T-cell (primary cell): ENCODE measurements around the gene PHF20. TPM values are rescaled to one million over a fixed set of nuclear protein-coding genes. Genes with fewer than 3 reads are reported as not detected.

ENCODE experiments used
- ATAC-seq, 4 experiments: fragments of 200-7000 bp in 3 of 4; fragments of 150-1000 bp in 1 of 4; cut with Tn5 transposase; replicated peaks in 1 of 4; 1 replicate in 3 of 4; 2 replicates in 1 of 4; pipeline ENCODE4 v1.10.0; 2021; ENCODE audit warnings: moderate library complexity in 3 of 4, mild to moderate bottlenecking in 2 of 4, moderate number of reproducible peaks in 1 of 4
- CTCF ChIA-PET, 2 donors: fragments of 300-600 bp; sonication (Branson Sonifier 250); formaldehyde crosslinking; loops; one replicate each; lab custom pipeline; 2022; ENCODE audit warnings: antibody characterized with exemption in 2 of 2; lab: Charles Lee
- POLR2A ChIA-PET, 2 donors: fragments of 300-600 bp; sonication (Branson Sonifier 250); formaldehyde crosslinking; loops; one replicate each; lab custom pipeline; 2022; ENCODE audit warnings: antibody characterized with exemption in 2 of 2; lab: Charles Lee
- DNase-seq, 35 experiments: peaks; one replicate each; pipeline versions ENCODE4 v3.0.0 to v3.0.0-alpha.2; 2013 to 2023
- H3K27ac ChIP-seq: one replicate; pipeline ENCODE4 v1.5.1; 2013; ENCODE audit warnings: low read length
- H3K27me3 ChIP-seq, 2 experiments: replicated peaks in 1 of 2; 1 replicate in 1 of 2; 2 replicates in 1 of 2; pipeline versions ENCODE4 v1.6.1 to v1.7.0; 2013; ENCODE audit warnings: low read length in 1 of 2, mixed read lengths in 1 of 2; ENCODE audit not compliant: control insufficient read depth in 2 of 2, insufficient read depth in 2 of 2; ENCODE audit errors: extremely low read depth in 1 of 2
- H3K36me3 ChIP-seq, 2 donors: 1 replicate in 1 of 2; 2 replicates in 1 of 2; pipeline versions ENCODE4 v1.6.1 to v1.7.0; 2013; ENCODE audit warnings: low read length in 1 of 2; ENCODE audit not compliant: control insufficient read depth in 2 of 2, insufficient read depth in 1 of 2; ENCODE audit errors: extremely low read depth in 1 of 2
- H3K4me1 ChIP-seq, 2 experiments: 1 replicate in 1 of 2; 2 replicates in 1 of 2; pipeline versions ENCODE4 v1.6.1 to v1.7.0; 2013; ENCODE audit warnings: low read length in 2 of 2, mixed read lengths in 1 of 2; ENCODE audit not compliant: insufficient read depth in 2 of 2, control insufficient read depth in 1 of 2; ENCODE audit errors: extremely low read depth in 1 of 2
- H3K4me3 ChIP-seq, 2 donors: 1 replicate in 1 of 2; 2 replicates in 1 of 2; pipeline versions ENCODE4 v1.5.1 to v1.7.0; 2013; ENCODE audit warnings: mild to moderate bottlenecking in 2 of 2, low read length in 1 of 2, moderate library complexity in 1 of 2; ENCODE audit not compliant: control insufficient read depth in 1 of 2; ENCODE audit errors: extremely low read depth in 1 of 2
- H3K9me3 ChIP-seq: 2 replicates; pipeline ENCODE4 v1.7.0; 2013
- H3K27ac Mint-ChIP-seq, 2 donors: one replicate each; pipeline ENCODE4 v1.8.0; 2020 to 2021; ENCODE audit warnings: mild to moderate bottlenecking in 2 of 2, mixed read lengths in 2 of 2
- H3K27me3 Mint-ChIP-seq, 2 donors: one replicate each; pipeline ENCODE4 v1.8.0; 2021 to 2022; ENCODE audit warnings: mixed read lengths in 2 of 2
- H3K36me3 Mint-ChIP-seq: one replicate; pipeline ENCODE4 v1.8.0; 2021; ENCODE audit warnings: mixed read lengths
- H3K4me1 Mint-ChIP-seq, 3 donors: one replicate each; pipeline ENCODE4 v1.8.0; 2020 to 2022; ENCODE audit warnings: mixed read lengths in 3 of 3, mild to moderate bottlenecking in 1 of 3
- H3K4me3 Mint-ChIP-seq, 3 donors: one replicate each; pipeline ENCODE4 v1.8.0; 2020 to 2022; ENCODE audit warnings: mild to moderate bottlenecking in 3 of 3, mixed read lengths in 3 of 3, moderate library complexity in 3 of 3
- H3K9me3 Mint-ChIP-seq, 3 donors: one replicate each; pipeline ENCODE4 v1.8.0; 2020 to 2022; ENCODE audit warnings: mixed read lengths in 3 of 3
- WGBS: methylation state at CpG from one replicate; pipeline ENCODE4 v1.1.5; 2013; ENCODE audit warnings: missing lambda C conversion rate; ENCODE audit not compliant: insufficient coverage; 5-methylcytosine and 5-hydroxymethylcytosine counted together
- total RNA-seq, 35 experiments: library from RNA in 6 of 35; stranded (reverse) in 6 of 35; fragments of 120-200 nt in 1 of 35; gene quantifications; one replicate each; pipeline versions ENCODE4 v1.2.1 to v1.2.4 and lab custom pipeline; 2013 to 2026

PHF20 gene
- total RNA-seq, 5 donors from 2014 or later (not counting 1 experiment from before 2014, with no cell fraction given) = 67.8 to 174 (median 68.9) TPM

- Histone ChIP-seq H3K27me3 (no peaks in the 10 kb centered on the region), H3K27ac (no peak overlapping the region), H3K4me1 (peaks cover 0 to 2% of the 10 kb centered on the region in 2 experiments), H3K4me3 (no peak overlapping the region), H3K9me3 (no peaks in the 10 kb centered on the region), H3K36me3 (peaks cover 9 to 46% of the 10 kb centered on the region in 2 donors)
- ATAC-seq (no peak), DNase-seq (no peak)
- peaks cover 54% of the 10 kb centered on the region for H3K36me3 Mint-ChIP-seq
- peaks cover 9 to 30% (median 24%) of the 10 kb centered on the region in 3 donors for H3K4me1 Mint-ChIP-seq
- H3K9me3 Mint-ChIP-seq = no peaks in the 10 kb centered on the region
- 40% methylated on average over 1 of the region's 1 CpG for WGBS
- ChIA-PET CTCF (no interaction called here), POLR2A (interaction anchor here in 1 of 2 donors (0.5 kb wide), 1 partner anchor 1170 kb away, joined by 3 read pairs; no protein-coding TSS in a partner anchor)
- peak overlapping the region in 1 of 2 donors; percentile 76 for H3K27ac Mint-ChIP-seq
- no peaks in the 10 kb centered on the region for H3K27me3 Mint-ChIP-seq
- no peak overlapping the region for H3K4me3 Mint-ChIP-seq
Observed at GRCh38 chr20:35909176-35909575, 137.4 kb downstream of the PHF20 start.

- CTCF ChIA-PET = interaction anchor here in 1 of 2 donors (0.6 kb wide), 1 partner anchor 800 kb away, joined by 3 read pairs; no protein-coding TSS in a partner anchor
- H3K4me3 Mint-ChIP-seq = no peak overlapping the region
- Histone ChIP-seq H3K27ac (no peak overlapping the region), H3K9me3 (no peaks in the 10 kb centered on the region), H3K4me1 (peaks cover 0 to 2% of the 10 kb centered on the region in 2 experiments), H3K36me3 (peaks cover 9 to 52% of the 10 kb centered on the region in 2 donors), H3K27me3 (no peaks in the 10 kb centered on the region), H3K4me3 (no peak overlapping the region)
- peaks cover 7 to 26% (median 22%) of the 10 kb centered on the region in 3 donors for H3K4me1 Mint-ChIP-seq
- POLR2A ChIA-PET = no interaction called here
- peak overlapping the region in 1 of 2 donors; percentile 37 for H3K27ac Mint-ChIP-seq
- no peaks in the 10 kb centered on the region for H3K9me3 Mint-ChIP-seq
- WGBS = 100% methylated on average over 1 of the region's 1 CpG
- ATAC-seq = no peak
- peaks cover 50% of the 10 kb centered on the region for H3K36me3 Mint-ChIP-seq
- no peak for DNase-seq
- no peaks in the 10 kb centered on the region for H3K27me3 Mint-ChIP-seq
Observed at GRCh38 chr20:35909796-35910195, 138.0 kb downstream of the PHF20 start.

GRCh38 chr20:35910254-35910653 is 138.4 kb downstream of the PHF20 start:
- ChIA-PET POLR2A (no interaction called here), CTCF (interaction anchor here in 1 of 2 donors (0.6 kb wide), 1 partner anchor 800 kb away, joined by 3 read pairs; no protein-coding TSS in a partner anchor)
- H3K9me3 ChIP-seq = no peaks in the 10 kb centered on the region
- no peak overlapping the region for H3K27ac ChIP-seq
- no CpG with 5 or more reads among the region's 3 CpGs for WGBS
- H3K4me3 ChIP-seq = no peak overlapping the region
- Mint-ChIP-seq H3K4me1 (peaks cover 2 to 22% (median 20%) of the 10 kb centered on the region in 3 donors), H3K27ac (no peak overlapping the region), H3K4me3 (no peak overlapping the region), H3K27me3 (no peaks in the 10 kb centered on the region), H3K36me3 (peaks cover 45% of the 10 kb centered on the region), H3K9me3 (no peaks in the 10 kb centered on the region)
- peaks cover 9 to 52% of the 10 kb centered on the region in 2 donors for H3K36me3 ChIP-seq
- no peaks in the 10 kb centered on the region for H3K27me3 ChIP-seq
- DNase-seq (no peak), ATAC-seq (no peak)
- H3K4me1 ChIP-seq = no peaks in the 10 kb centered on the region

- Mint-ChIP-seq H3K27ac (no peak overlapping the region), H3K4me3 (no peak overlapping the region), H3K36me3 (peaks cover 45% of the 10 kb centered on the region), H3K9me3 (no peaks in the 10 kb centered on the region), H3K27me3 (no peaks in the 10 kb centered on the region), H3K4me1 (peaks cover 0 to 12% (median 11%) of the 10 kb centered on the region in 3 donors)
- ChIA-PET CTCF (no interaction called here), POLR2A (interaction anchor here (0.6 to 0.7 kb wide), 2 partner anchors 67 to 403 kb away, joined by 3 read pairs; no protein-coding TSS in a partner anchor)
- Histone ChIP-seq H3K27me3 (no peaks in the 10 kb centered on the region), H3K27ac (no peak overlapping the region), H3K4me3 (no peak overlapping the region), H3K9me3 (no peaks in the 10 kb centered on the region), H3K36me3 (peaks cover 9 to 59% of the 10 kb centered on the region in 2 donors), H3K4me1 (no peaks in the 10 kb centered on the region)
- no peak for DNase-seq
- WGBS = 100% methylated on average over 1 of the region's 4 CpGs
- no peak for ATAC-seq
Observed at GRCh38 chr20:35912881-35913280, 141.1 kb downstream of the PHF20 start.

GRCh38 chr20:35917077-35917476 is 145.3 kb downstream of the PHF20 start:
- Mint-ChIP-seq H3K36me3 (peaks cover 54% of the 10 kb centered on the region), H3K27ac (no peak overlapping the region), H3K4me3 (no peak overlapping the region), H3K9me3 (no peaks in the 10 kb centered on the region), H3K4me1 (no peaks in the 10 kb centered on the region), H3K27me3 (no peaks in the 10 kb centered on the region)
- ChIA-PET CTCF (no interaction called here), POLR2A (no interaction called here)
- DNase-seq (no peak), ATAC-seq (no peak)
- Histone ChIP-seq H3K4me1 (no peaks in the 10 kb centered on the region), H3K27ac (no peak overlapping the region), H3K4me3 (no peak overlapping the region), H3K36me3 (peaks cover 13 to 84% of the 10 kb centered on the region in 2 donors), H3K9me3 (no peaks in the 10 kb centered on the region), H3K27me3 (no peaks in the 10 kb centered on the region)
- WGBS = 50% methylated on average over 1 of the region's 3 CpGs

GRCh38 chr20:35918021-35918420 is 146.2 kb downstream of the PHF20 start:
- Histone ChIP-seq H3K27ac (no peak overlapping the region), H3K36me3 (peaks cover 12 to 79% of the 10 kb centered on the region in 2 donors), H3K27me3 (no peaks in the 10 kb centered on the region), H3K9me3 (no peaks in the 10 kb centered on the region), H3K4me3 (no peak overlapping the region), H3K4me1 (no peaks in the 10 kb centered on the region)
- Mint-ChIP-seq H3K4me3 (no peak overlapping the region), H3K27ac (no peak overlapping the region), H3K36me3 (peaks cover 51% of the 10 kb centered on the region), H3K4me1 (no peaks in the 10 kb centered on the region), H3K9me3 (no peaks in the 10 kb centered on the region), H3K27me3 (no peaks in the 10 kb centered on the region)
- DNase-seq (no peak), ATAC-seq (no peak)
- WGBS = 100% methylated on average over 1 of the region's 1 CpG
- ChIA-PET POLR2A (no interaction called here), CTCF (no interaction called here)
